GM10248 (cell line): ENCODE results near the gene TNXB.
A peak's percentile ranks its signal among the peaks of the same experiment; 100 is the strongest.

Experiments
- CTCF ChIA-PET: fragments of 300-600 bp; sonication (Branson Sonifier 250); formaldehyde crosslinking; extraction: SDS; loops from one replicate; lab custom pipeline; 2021; ENCODE audit warnings: antibody characterized with exemption; lab: Yijun Ruan, JAX
- POLR2A ChIA-PET: fragments of 350-650 bp; sonication (Branson Sonifier 250); formaldehyde crosslinking; extraction: SDS; loops from one replicate; lab custom pipeline; 2020; ENCODE audit warnings: antibody characterized with exemption; lab: Yijun Ruan, JAX
- DNase-seq: peaks from one replicate; pipeline ENCODE4 v3.0.0; 2012; ENCODE audit errors: extremely low spot score
- CTCF ChIP-seq: IDR thresholded peaks from 2 replicates; pipeline ENCODE4 v1.5.1; 2012; ENCODE audit warnings: mild to moderate bottlenecking, low read depth; ENCODE audit errors: extremely low read depth, missing control alignments, control extremely low read depth

Gene TNXB

GRCh38 chr6:32088487-32089049 is 20.6 kb downstream of the TNXB start:
- POLR2A ChIA-PET: interaction anchor here (0.6 kb wide), 1 partner anchor 246 kb away, joined by 3 read pairs; no protein-coding TSS in a partner anchor
- CTCF ChIA-PET: interaction anchor here (1.3 to 1.4 kb wide), 2 partner anchors 70 to 72 kb away, joined by 3 read pairs; no protein-coding TSS in a partner anchor
- TF ChIP-seq CTCF: no peak
- DNase-seq: no peak

GRCh38 chr6:32087574-32088486 is 21.3 kb downstream of the TNXB start:
- POLR2A ChIA-PET: no interaction called here
- TF ChIP-seq CTCF: peak; percentile 65
- peak; percentile 78 for DNase-seq
- CTCF ChIA-PET: interaction anchor here (1.4 kb wide), 2 partner anchors 71 to 108 kb away, joined by 3 read pairs; no protein-coding TSS in a partner anchor

- peak; percentile 74 for DNase-seq
- ChIA-PET POLR2A (no interaction called here), CTCF (interaction anchor here (1.4 kb wide), 2 partner anchors 71 to 109 kb away, joined by 3 read pairs; no protein-coding TSS in a partner anchor)
- no peak for TF ChIP-seq CTCF
Measured at GRCh38 chr6:32086661-32087573, 22.2 kb downstream of the TNXB start.

GRCh38 chr6:32085759-32086459 is 23.2 kb downstream of the TNXB start:
- ChIA-PET POLR2A (no interaction called here), CTCF (no interaction called here)
- DNase-seq: no peak
- TF ChIP-seq CTCF: no peak

- no peak for DNase-seq
- TF ChIP-seq CTCF: no peak
- CTCF ChIA-PET: no interaction called here
- POLR2A ChIA-PET: no interaction called here
Measured at GRCh38 chr6:32084780-32085179, 24.4 kb downstream of the TNXB start.
